Left lung (tissue), 10 donors: ENCODE data around the gene ACP1. TPM values are rescaled to one million over a fixed set of nuclear protein-coding genes. Genes with fewer than 3 reads are reported as not detected.
A peak's percentile ranks its signal among the peaks of the same experiment; 100 is the strongest.

Experiments used
- ATAC-seq: fragments of 200-7000 bp; cut with Tn5 transposase; one replicate; pipeline ENCODE4 v1.9.1; 2020; ENCODE audit warnings: moderate library complexity
- DNase-seq, 4 donors: peaks; one replicate each; pipeline ENCODE4 v3.0.0-alpha.2; 2013 to 2020
- H3K27ac ChIP-seq, 2 donors: fragments of 200-600 bp; sonication (generic) in 1 of 2; one replicate each; pipeline versions ENCODE4 v1.5.0 to v1.8.0; 2020 to 2021
- H3K27me3 ChIP-seq, 2 donors: fragments of 200-600 bp; sonication (generic) in 1 of 2; one replicate each; pipeline versions ENCODE4 v1.5.0 to v1.8.0; 2020 to 2021
- H3K36me3 ChIP-seq, 2 donors: fragments of 200-600 bp; sonication (generic) in 1 of 2; one replicate each; pipeline versions ENCODE4 v1.5.0 to v1.8.0; 2020 to 2021
- H3K4me1 ChIP-seq, 2 donors: fragments of 200-600 bp; one replicate each; pipeline ENCODE4 v1.8.0; 2021
- H3K4me3 ChIP-seq, 2 donors: fragments of 200-600 bp; sonication (generic) in 1 of 2; one replicate each; pipeline versions ENCODE4 v1.5.0 to v1.8.0; 2020 to 2021; ENCODE audit warnings: mild to moderate bottlenecking in 1 of 2
- H3K9me3 ChIP-seq, 2 donors: fragments of 200-600 bp; sonication (generic) in 1 of 2; one replicate each; pipeline versions ENCODE4 v1.5.0 to v1.8.0; 2020 to 2021
- CTCF ChIP-seq, 2 donors: fragments of 200-600 bp; sonication (generic) in 1 of 2; IDR thresholded peaks; one replicate each; pipeline versions ENCODE4 v1.5.0 to v1.8.0; 2021; ENCODE audit warnings: antibody characterized with exemption in 2 of 2
- intact Hi-C, 2 donors: fragments of 100-400 bp; cut with DNase I; formaldehyde crosslinking; loops; one replicate each; pipeline versions ENCODE4 v1.11.2 to v1.14.2; 2022
- polyA plus RNA-seq, 6 donors: library from polyadenylated mRNA; unstranded; fragments of 120-200 nt; gene quantifications; one replicate each; pipeline ENCODE4 v1.2.1, GENCODE V29; 2013; ENCODE audit not compliant: insufficient read length in 6 of 6
- total RNA-seq, 2 donors: library from RNA; stranded (reverse); fragmentation: NEBNext Ultra II Directional; extraction: Animal tissue kit (Norgen Biotek cat#: 25700); gene quantifications; one replicate each; pipeline ENCODE4 v1.2.1, GENCODE V29; 2021
- donor health status: DM: no; HTN: yes; CAD: no.
- donor health status: DM: no; HTN: no; CAD: no.

ACP1 gene
- total and polyA plus RNA-seq, 8 donors = 76.5 to 162 (median 144) TPM

GRCh38 chr2:263022-263738 is 1.6 kb upstream of the ACP1 start:
- ATAC-seq (no peak), DNase-seq (peak in 1 of 4 donors; percentile 71)
- peak overlapping the region; percentile 65 to 84 for H3K4me3 ChIP-seq
- H3K36me3 ChIP-seq = no peaks in the 10 kb centered on the region
- peak overlapping the region; percentile 81 to 85 for H3K27ac ChIP-seq
- peaks cover 0 to under 1% of the 10 kb centered on the region in 2 donors for H3K9me3 ChIP-seq
- TF ChIP-seq CTCF (IDR thresholded peaks at IDR 0.05) = no peak
- intact Hi-C loops = no loop called here
- no peaks in the 10 kb centered on the region for H3K27me3 ChIP-seq
- H3K4me1 ChIP-seq = peaks cover 11 to 66% of the 10 kb centered on the region in 2 donors

GRCh38 chr2:263774-264492 is 814 bp upstream of the ACP1 start, which contains the start of gene SH3YL1:
TSS of gene SH3YL1 (minus strand) at chr2:264032. CDS start at chr2:263984, 48 bp downstream.
- H3K27ac ChIP-seq = peak within 1 kb of the TSS; percentile 81 to 85
- H3K9me3 ChIP-seq = no peaks in the 10 kb centered on the region
- peaks cover 11 to 72% of the 10 kb centered on the region in 2 donors for H3K4me1 ChIP-seq
- H3K4me3 ChIP-seq = peak within 1 kb of the TSS; percentile 65 to 84
- intact Hi-C loops = no loop called here
- peak in 3 of 4 donors; percentile 68 to 93 (median 78) for DNase-seq
- peak; percentile 86 for ATAC-seq
- H3K36me3 ChIP-seq = no peaks in the 10 kb centered on the region
- TF ChIP-seq CTCF (IDR thresholded peaks at IDR 0.05) = no peak
- no peaks in the 10 kb centered on the region for H3K27me3 ChIP-seq

GRCh38 chr2:268323-268722 is 3.6 kb downstream of the ACP1 start:
- Histone ChIP-seq H3K4me1 (peaks cover 8 to 65% of the 10 kb centered on the region in 2 donors), H3K9me3 (no peaks in the 10 kb centered on the region), H3K4me3 (no peak overlapping the region), H3K36me3 (peaks cover 0 to 14% of the 10 kb centered on the region in 2 donors), H3K27ac (no peak overlapping the region), H3K27me3 (no peaks in the 10 kb centered on the region)
- intact Hi-C loops = no loop called here
- no peak for DNase-seq
- no peak for TF ChIP-seq CTCF (IDR thresholded peaks at IDR 0.05)
- ATAC-seq = no peak

GRCh38 chr2:269356-270030 is 4.7 kb downstream of the ACP1 start:
- no peak overlapping the region for H3K4me3 ChIP-seq
- H3K36me3 ChIP-seq = peaks cover 0 to 20% of the 10 kb centered on the region in 2 donors
- no peak overlapping the region for H3K27ac ChIP-seq
- H3K27me3 ChIP-seq = no peaks in the 10 kb centered on the region
- intact Hi-C loops = no loop called here
- no peak for DNase-seq
- H3K9me3 ChIP-seq = no peaks in the 10 kb centered on the region
- ATAC-seq = no peak
- peaks cover 8 to 58% of the 10 kb centered on the region in 2 donors for H3K4me1 ChIP-seq
- TF ChIP-seq CTCF (IDR thresholded peaks at IDR 0.05) = no peak

- intact Hi-C loops = no loop called here
- ATAC-seq = no peak
- H3K27ac ChIP-seq = no peak overlapping the region
- no peaks in the 10 kb centered on the region for H3K9me3 ChIP-seq
- DNase-seq = no peak
- peaks cover 0 to 26% of the 10 kb centered on the region in 2 donors for H3K36me3 ChIP-seq
- no peaks in the 10 kb centered on the region for H3K27me3 ChIP-seq
- no peak for TF ChIP-seq CTCF (IDR thresholded peaks at IDR 0.05)
- H3K4me3 ChIP-seq = no peak overlapping the region
- peaks cover 2 to 52% of the 10 kb centered on the region in 2 donors for H3K4me1 ChIP-seq
These were observed 6.1 kb downstream of the ACP1 start for GRCh38 chr2:270861-271260.
